ENCODE data around the gene NDUFAF8.

DNA sequence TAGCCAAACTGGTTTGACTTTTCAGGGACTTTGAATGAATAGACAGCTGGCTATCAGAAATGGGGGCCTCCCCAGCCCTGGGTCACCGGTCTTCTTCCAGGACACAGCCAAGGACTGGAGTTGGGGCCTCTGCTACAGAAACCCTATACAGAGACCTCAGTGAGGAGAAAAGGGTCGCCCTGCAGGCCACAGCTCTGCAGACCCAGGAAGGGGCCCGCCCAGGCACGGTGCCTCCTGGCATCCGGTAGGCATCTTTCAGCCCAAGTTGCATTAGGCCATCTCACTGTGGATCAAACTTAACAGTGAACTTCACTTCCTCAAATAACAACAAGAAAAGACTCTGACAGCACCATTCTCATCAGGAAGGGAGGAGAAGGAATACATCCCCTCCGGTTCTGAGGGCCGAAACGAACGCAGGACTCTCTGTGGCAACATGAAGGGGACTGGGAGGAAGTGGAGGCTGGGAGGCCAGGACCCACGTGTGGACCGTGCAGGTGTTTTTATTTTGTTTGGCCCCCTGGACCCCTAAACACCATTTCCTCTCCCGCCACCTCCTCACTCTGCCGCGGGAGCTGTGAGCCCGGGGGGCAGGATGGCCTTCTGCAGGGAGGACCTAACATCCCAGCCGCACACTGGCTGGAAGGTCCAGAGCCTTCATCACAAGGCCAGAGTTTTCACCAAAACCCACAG lies 48.8 kb downstream of the NDUFAF8 start:
- TF ChIP-seq EZH2phosphoT487 (IDR thresholded peaks at IDR 0.05; ENCODE audit: insufficient read depth, low read depth) (no peak), EZH2 (IDR thresholded peaks at IDR 0.05; ENCODE audit: insufficient read depth, poor library complexity, severe bottlenecking) (no peak)
